GM08714 (cell line): ENCODE data around the gene SLC8B1.

ENCODE experiments used
- H3K4me3 ChIP-seq: fragments of 200-500 bp; sonication (Bioruptor generic); 2 replicates; pipeline ENCODE4 v1.5.1; 2014; ENCODE audit warnings: mild to moderate bottlenecking, low read length, inconsistent platforms
- ZNF274 ChIP-seq: IDR thresholded peaks from 2 replicates; pipeline ENCODE4 v1.6.1; 2012; ENCODE audit warnings: mild to moderate bottlenecking, low read depth, low read length

Gene SLC8B1

DNA sequence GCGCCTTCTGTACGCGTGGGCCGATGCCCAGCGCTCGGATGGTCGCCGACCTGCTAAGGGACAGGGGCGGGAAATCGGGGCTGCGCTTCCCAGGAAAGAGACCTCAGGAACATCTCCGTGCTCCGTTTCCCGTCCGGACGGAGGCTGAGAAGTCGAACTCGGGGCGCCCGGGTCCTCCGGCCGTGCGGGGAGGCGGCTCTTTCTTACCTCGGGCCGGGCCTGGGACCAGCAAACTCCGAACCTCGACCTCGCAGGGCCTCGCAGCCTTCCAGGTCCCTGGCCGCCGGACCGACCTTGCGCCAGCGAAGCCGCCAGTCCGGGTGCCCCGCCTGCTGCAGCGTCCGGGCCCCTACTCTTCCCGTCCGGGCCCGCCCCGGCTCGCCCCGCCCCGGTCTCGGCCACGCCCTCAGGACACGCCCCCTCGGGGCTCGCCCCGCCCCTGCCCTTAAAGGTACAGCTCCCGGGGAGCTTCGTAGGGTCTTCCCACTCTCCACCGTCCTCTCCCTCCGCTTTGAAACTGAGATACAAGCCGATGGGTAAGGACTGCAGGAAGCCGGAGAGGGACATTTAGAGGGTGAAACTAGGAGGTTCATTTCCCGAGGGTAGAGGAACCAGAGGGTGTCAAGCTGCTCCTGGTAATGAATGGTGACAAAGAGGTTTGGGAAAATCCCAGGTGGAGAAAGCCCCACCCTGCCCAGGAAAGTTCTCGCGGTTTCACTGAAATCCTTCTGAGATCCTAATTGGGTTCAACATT lies at the start of gene SLC8B1:
Gene SLC8B1, minus strand, starts transcription at position 324 of the 754 bp plus-strand sequence. CDS start 2,231 bp downstream, outside the sequence.
- TF ChIP-seq ZNF274 = no peak
- H3K4me3 ChIP-seq = peak within 1 kb of the TSS; percentile 88

- TF ChIP-seq ZNF274 = no peak
Measured at GRCh38 chr12:113382206-113382605, 47.3 kb upstream of the SLC8B1 start.

GRCh38 chr12:113381220-113381619 lies 46.3 kb upstream of the SLC8B1 start:
- no peak overlapping the region for H3K4me3 ChIP-seq
- TF ChIP-seq ZNF274 = no peak

More at GRCh38 chr12:113382206-113382605, 47.3 kb upstream of the SLC8B1 start:
- no peak overlapping the region for H3K4me3 ChIP-seq

DNA sequence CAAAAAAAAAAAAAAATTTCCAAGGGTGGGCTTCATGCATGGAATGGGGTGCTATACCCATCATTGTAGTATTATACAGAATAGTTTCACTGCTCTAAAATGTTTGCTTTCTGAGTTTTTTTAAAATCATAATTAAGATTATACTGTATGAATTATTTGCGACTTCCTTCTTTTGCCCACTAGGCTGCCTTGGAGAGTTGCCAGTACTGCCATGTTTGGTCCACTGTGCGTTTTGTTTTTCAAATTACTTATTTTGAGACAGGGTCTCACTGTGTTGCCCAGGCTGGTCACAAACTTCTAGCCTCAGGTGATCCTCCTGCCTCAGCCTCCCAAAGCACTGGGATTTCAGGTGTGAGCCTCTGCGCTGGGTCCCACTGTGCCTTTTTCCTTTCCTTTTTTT lies 43.4 kb upstream of the SLC8B1 start:
- TF ChIP-seq ZNF274 = no peak
- no peak overlapping the region for H3K4me3 ChIP-seq

DNA sequence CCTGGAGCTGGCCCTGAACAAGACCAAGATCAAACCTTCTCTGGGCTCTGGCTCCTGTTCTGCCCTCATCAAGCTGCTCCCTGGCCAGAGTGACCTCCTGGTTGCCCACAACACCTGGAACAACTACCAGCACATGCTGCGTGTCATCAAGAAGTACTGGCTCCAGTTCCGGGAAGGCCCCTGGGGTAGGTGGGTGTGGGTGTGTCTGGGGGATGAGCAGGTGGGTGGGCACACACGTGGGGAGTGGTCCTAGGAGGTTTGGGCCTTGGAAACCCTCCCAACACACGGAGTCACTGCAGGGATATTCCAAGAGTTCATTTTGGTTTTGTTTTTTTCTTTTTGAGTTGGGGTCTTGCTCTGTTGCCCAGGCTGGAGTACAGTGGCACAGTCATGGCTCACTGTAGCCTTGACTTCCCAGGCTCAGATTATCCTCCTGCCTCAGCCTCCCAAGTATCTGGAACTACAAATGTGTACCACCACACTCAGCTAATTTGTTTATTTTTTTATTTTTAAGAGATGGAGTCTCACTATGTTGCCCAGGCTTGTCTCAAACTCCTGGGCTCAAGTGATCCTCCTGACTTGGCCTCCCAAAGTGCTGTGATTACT lies 40.0 kb upstream of the SLC8B1 start:
- no peak for TF ChIP-seq ZNF274
- no peak overlapping the region for H3K4me3 ChIP-seq

GRCh38 chr12:113373969-113374368 lies 39.1 kb upstream of the SLC8B1 start:
- no peak overlapping the region for H3K4me3 ChIP-seq
- TF ChIP-seq ZNF274 = no peak

DNA sequence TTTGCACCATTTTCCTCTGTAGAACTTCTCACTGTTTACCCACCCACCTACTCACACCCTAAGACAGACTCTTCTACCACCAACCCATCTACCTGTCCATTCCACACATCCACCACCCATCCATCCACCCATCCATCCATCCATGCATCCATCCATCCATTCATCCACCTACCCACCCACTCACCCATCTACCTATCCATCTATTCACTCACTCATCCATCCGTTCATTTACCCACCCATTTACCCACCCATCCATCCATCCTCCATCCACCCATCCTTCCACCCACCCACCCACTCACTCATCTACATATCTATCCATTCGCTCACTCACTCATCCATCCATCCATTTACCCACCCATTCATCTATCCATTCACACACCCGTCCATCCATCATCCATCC lies 38.5 kb upstream of the SLC8B1 start:
- H3K4me3 ChIP-seq = no peak overlapping the region
- TF ChIP-seq ZNF274 = no peak

DNA sequence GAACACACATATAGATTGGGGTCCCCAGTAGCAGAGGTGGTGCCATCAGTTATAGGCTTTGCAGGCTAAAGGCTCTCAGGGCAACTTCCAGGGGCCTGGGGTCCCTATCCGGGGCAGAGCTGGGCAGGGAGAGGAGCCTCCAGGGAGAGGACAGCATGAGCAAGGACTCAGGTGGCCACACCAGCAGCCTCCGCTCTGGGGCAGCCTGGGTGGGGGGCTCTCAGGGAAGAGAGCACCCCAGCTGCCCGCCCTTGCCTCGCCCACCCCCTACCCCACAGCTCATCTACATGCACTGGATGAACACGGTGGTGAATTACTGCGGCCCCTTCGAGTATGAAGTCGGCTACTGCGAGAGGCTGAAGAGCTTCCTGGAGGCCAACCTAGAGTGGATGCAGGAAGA lies 37.5 kb upstream of the SLC8B1 start:
- H3K4me3 ChIP-seq = no peak overlapping the region
- no peak for TF ChIP-seq ZNF274

DNA sequence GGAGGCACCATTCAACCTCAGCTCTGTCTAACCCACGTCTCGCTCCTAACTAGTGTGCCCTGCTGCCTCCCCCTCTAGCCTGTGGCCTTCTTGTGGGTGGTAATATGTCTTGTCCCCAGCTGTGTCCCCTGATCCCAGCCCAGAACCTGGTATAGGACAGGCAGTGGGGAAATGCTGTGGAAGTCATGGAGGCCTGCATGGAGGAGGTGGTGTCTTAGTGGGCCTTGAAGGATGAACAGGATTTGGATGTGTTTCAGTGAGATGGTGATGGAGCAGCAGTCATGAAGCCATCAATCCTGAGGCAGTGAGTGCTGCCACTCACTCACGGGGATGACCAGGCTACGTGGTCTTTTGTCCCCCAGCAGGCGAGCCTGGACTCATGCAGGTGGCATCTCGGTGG lies 36.9 kb upstream of the SLC8B1 start:
- TF ChIP-seq ZNF274 = no peak
- H3K4me3 ChIP-seq = no peak overlapping the region

GRCh38 chr12:113370923-113371682 lies 36.2 kb upstream of the SLC8B1 start:
- H3K4me3 ChIP-seq = no peak overlapping the region
- no peak for TF ChIP-seq ZNF274

DNA sequence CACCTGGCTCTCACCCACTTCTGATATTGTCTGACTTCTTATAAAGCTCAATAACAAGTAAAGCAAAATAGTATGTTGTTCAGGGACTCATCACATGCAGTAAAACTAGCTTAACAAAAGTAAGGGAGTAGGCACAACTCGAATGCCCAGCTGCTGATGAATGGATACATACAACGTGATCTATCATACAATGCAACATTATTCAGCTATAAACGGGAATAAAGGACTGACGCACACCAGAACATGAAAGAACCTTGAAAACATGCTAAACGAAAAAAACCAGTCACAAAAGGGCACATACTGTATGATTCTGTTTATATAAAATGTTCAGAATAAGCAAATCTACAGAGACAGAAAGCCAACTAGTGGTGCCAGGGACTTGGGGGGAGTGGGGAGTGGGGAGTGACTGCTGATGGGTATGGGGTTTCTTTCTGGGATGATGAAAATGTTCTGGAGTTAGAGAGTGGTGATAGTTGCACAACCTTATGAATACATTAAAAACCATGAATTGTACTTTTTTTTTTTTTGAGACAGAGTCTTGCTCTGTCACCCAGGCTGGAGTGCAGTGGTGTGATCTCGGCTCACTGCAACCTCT lies 34.6 kb upstream of the SLC8B1 start:
- no peak for TF ChIP-seq ZNF274
- no peak overlapping the region for H3K4me3 ChIP-seq

GRCh38 chr12:113368331-113368730 lies 33.4 kb upstream of the SLC8B1 start:
- H3K4me3 ChIP-seq = no peak overlapping the region
- TF ChIP-seq ZNF274 = no peak

GRCh38 chr12:113366827-113367226 lies 31.9 kb upstream of the SLC8B1 start:
- H3K4me3 ChIP-seq = no peak overlapping the region
- TF ChIP-seq ZNF274 = no peak

DNA sequence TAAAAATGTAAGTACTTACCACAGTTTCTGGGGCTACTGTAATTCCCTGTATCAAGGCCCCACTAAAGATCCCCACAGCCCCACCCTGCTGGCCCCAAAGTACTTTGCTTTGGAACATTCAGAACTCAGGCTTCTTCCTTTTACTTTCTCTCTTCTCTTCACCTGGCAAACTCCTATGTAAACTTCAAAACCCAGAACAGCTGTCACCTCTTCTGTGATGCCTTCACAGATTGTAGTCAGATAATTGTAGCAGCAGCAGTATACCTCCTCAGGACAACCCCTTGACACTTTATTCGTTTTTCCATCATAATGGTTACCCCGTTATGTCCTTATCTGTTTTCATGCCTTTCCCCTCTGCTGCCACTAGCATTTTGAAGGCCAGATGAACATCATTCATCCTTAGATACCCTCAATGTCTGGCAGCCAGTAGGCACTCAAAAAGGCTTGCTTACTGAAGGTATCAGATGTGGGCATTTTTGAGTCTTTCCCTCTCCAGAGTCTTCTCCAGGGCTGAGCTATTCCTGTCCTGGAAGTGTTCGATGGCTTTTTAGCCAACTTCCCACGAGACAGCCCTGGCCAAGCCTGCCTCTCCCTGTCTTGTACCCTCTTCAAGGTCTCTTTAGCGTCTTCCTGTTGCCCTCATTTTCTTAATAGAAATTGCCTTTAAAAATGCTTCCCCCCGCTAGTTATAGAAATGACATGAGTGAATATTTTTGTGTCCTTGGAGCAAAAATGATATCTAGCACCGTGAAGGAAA lies 30.9 kb upstream of the SLC8B1 start:
- H3K4me3 ChIP-seq = no peak overlapping the region
- TF ChIP-seq ZNF274 = no peak
